Naive thymus-derived CD8-positive, alpha-beta T cell (primary cell): Measurements from ENCODE around the gene ST7. TPM values are rescaled to one million over a fixed set of nuclear protein-coding genes. Genes with fewer than 3 reads are reported as not detected.

Source experiments
- ATAC-seq, 2 donors: fragments of 150-1000 bp; cut with Tn5 transposase in 1 of 2; sonication (Bioruptor Pico), chemical (Tn5 transposase) in 1 of 2; 1 replicate in 1 of 2; 2 replicates in 1 of 2; pipeline ENCODE4 v1.10.0; 2021; ENCODE audit warnings: mild to moderate bottlenecking in 2 of 2, moderate library complexity in 2 of 2
- POLR2A ChIA-PET: fragments of 350-600 bp; sonication (Branson Sonifier 250); formaldehyde crosslinking; loops from one replicate; lab custom pipeline; 2021; ENCODE audit warnings: antibody characterized with exemption; lab: Charles Lee
- DNase-seq, 10 donors: peaks; one replicate each; pipeline versions ENCODE4 v3.0.0 to v3.0.0-alpha.2; 2020 to 2022
- H3K27ac Mint-ChIP-seq, 10 donors: one replicate each; pipeline ENCODE4 v1.8.0; 2020 to 2022; ENCODE audit warnings: mild to moderate bottlenecking in 10 of 10, mixed read lengths in 10 of 10, moderate library complexity in 4 of 10, inconsistent platforms in 1 of 10
- H3K27me3 Mint-ChIP-seq, 5 donors: one replicate each; pipeline ENCODE4 v1.8.0; 2021 to 2022; ENCODE audit warnings: mixed read lengths in 5 of 5
- H3K36me3 Mint-ChIP-seq, 3 donors: one replicate each; pipeline ENCODE4 v1.8.0; 2020 to 2022; ENCODE audit warnings: mixed read lengths in 3 of 3, mild to moderate bottlenecking in 2 of 3, inconsistent platforms in 1 of 3
- H3K4me1 Mint-ChIP-seq, 4 donors: one replicate each; pipeline ENCODE4 v1.8.0; 2021 to 2022; ENCODE audit warnings: mixed read lengths in 4 of 4
- H3K4me3 Mint-ChIP-seq, 10 donors: one replicate each; pipeline ENCODE4 v1.8.0; 2020 to 2022; ENCODE audit warnings: mild to moderate bottlenecking in 10 of 10, mixed read lengths in 10 of 10, moderate library complexity in 6 of 10, inconsistent platforms in 1 of 10
- H3K9me3 Mint-ChIP-seq, 9 donors: one replicate each; pipeline ENCODE4 v1.8.0; 2020 to 2022; ENCODE audit warnings: mixed read lengths in 9 of 9, mild to moderate bottlenecking in 3 of 9, inconsistent platforms in 1 of 9, moderate library complexity in 1 of 9
- polyA plus RNA-seq, 3 donors: library from polyadenylated mRNA; unstranded; fragments of 300-500 nt; fragmentation: Illumina TruSeq; gene quantifications; one replicate each; pipeline ENCODE4 v1.2.3, GENCODE V29; 2021
- total RNA-seq, 8 experiments: library from RNA in 2 of 8; stranded (reverse) in 2 of 8; gene quantifications; one replicate each; pipeline ENCODE4 v1.2.3 and lab custom pipeline; 2021 to 2026

The ST7 gene
- total and polyA plus RNA-seq, 5 experiments from 2014 or later, result 1.3 to 5.3 (median 3.0) TPM

- Mint-ChIP-seq H3K4me1 (peaks cover 0 to 3% (median 0%) of the 10 kb centered on the region in 4 donors), H3K27me3 (peaks cover 7 to 25% (median 10%) of the 10 kb centered on the region in 5 donors), H3K36me3 (no peaks in the 10 kb centered on the region), H3K9me3 (peaks cover 3 to 19% (median 7%) of the 10 kb centered on the region in 9 donors), H3K27ac (no peak overlapping the region), H3K4me3 (no peak overlapping the region)
- no peak for ATAC-seq
- POLR2A ChIA-PET, result no interaction called here
- no peak for DNase-seq
Observed at GRCh38 chr7:117249696-117250095, 296.4 kb downstream of the ST7 start.

GRCh38 chr7:117250245-117250644 lies 296.9 kb downstream of the ST7 start:
- peaks cover 0 to 3% (median 0%) of the 10 kb centered on the region in 4 donors for H3K4me1 Mint-ChIP-seq
- H3K4me3 Mint-ChIP-seq, result no peak overlapping the region
- no peak overlapping the region for H3K27ac Mint-ChIP-seq
- ATAC-seq (no peak), DNase-seq (no peak)
- POLR2A ChIA-PET, result no interaction called here
- H3K36me3 Mint-ChIP-seq, result no peaks in the 10 kb centered on the region
- H3K27me3 Mint-ChIP-seq, result peaks cover 6 to 25% (median 13%) of the 10 kb centered on the region in 5 donors
- peaks cover 3 to 18% (median 5%) of the 10 kb centered on the region in 9 donors for H3K9me3 Mint-ChIP-seq

- Mint-ChIP-seq H3K4me3 (no peak overlapping the region), H3K9me3 (peaks cover 0 to 12% (median 3%) of the 10 kb centered on the region in 9 donors), H3K27ac (no peak overlapping the region), H3K27me3 (peaks cover 5 to 26% (median 12%) of the 10 kb centered on the region in 5 donors), H3K36me3 (no peaks in the 10 kb centered on the region), H3K4me1 (peaks cover 0 to 3% (median 0%) of the 10 kb centered on the region in 4 donors)
- POLR2A ChIA-PET, result no interaction called here
- ATAC-seq (no peak), DNase-seq (no peak)
Observed at GRCh38 chr7:117250801-117251200, 297.5 kb downstream of the ST7 start.

GRCh38 chr7:117251687-117252086 lies 298.4 kb downstream of the ST7 start:
- Mint-ChIP-seq H3K36me3 (no peaks in the 10 kb centered on the region), H3K27me3 (peaks cover 5 to 29% (median 14%) of the 10 kb centered on the region in 5 donors), H3K4me1 (peaks cover 0 to 3% (median 0%) of the 10 kb centered on the region in 4 donors), H3K27ac (peak overlapping the region in 1 of 10 donors; percentile 25), H3K4me3 (no peak overlapping the region), H3K9me3 (peaks cover 0 to 10% (median 0%) of the 10 kb centered on the region in 9 donors)
- DNase-seq (no peak), ATAC-seq (no peak)
- POLR2A ChIA-PET, result no interaction called here

GRCh38 chr7:117259615-117260014 lies 306.3 kb downstream of the ST7 start:
- DNase-seq (no peak), ATAC-seq (no peak)
- H3K9me3 Mint-ChIP-seq, result peaks cover 0 to 7% (median 0%) of the 10 kb centered on the region in 9 donors
- no peaks in the 10 kb centered on the region for H3K4me1 Mint-ChIP-seq
- H3K27me3 Mint-ChIP-seq, result peaks cover 0 to 10% (median 6%) of the 10 kb centered on the region in 5 donors
- POLR2A ChIA-PET, result no interaction called here
- H3K27ac Mint-ChIP-seq, result no peak overlapping the region
- no peak overlapping the region for H3K4me3 Mint-ChIP-seq
- H3K36me3 Mint-ChIP-seq, result no peaks in the 10 kb centered on the region

GRCh38 chr7:117262546-117262945 lies 309.2 kb downstream of the ST7 start:
- no peaks in the 10 kb centered on the region for H3K4me1 Mint-ChIP-seq
- H3K27ac Mint-ChIP-seq, result no peak overlapping the region
- no peak overlapping the region for H3K4me3 Mint-ChIP-seq
- peaks cover 0 to 1% (median 0%) of the 10 kb centered on the region in 3 donors for H3K36me3 Mint-ChIP-seq
- DNase-seq (no peak), ATAC-seq (no peak)
- POLR2A ChIA-PET, result no interaction called here
- H3K9me3 Mint-ChIP-seq, result peaks cover 0 to 3% (median 0%) of the 10 kb centered on the region in 9 donors
- H3K27me3 Mint-ChIP-seq, result peaks cover 0 to 10% (median 0%) of the 10 kb centered on the region in 5 donors

GRCh38 chr7:117264716-117265115 lies 311.4 kb downstream of the ST7 start:
- Mint-ChIP-seq H3K36me3 (peaks cover 0 to 6% (median 0%) of the 10 kb centered on the region in 3 donors), H3K27me3 (peaks cover 0 to 10% (median 1%) of the 10 kb centered on the region in 5 donors), H3K9me3 (peaks cover 0 to 5% (median 0%) of the 10 kb centered on the region in 9 donors), H3K4me1 (no peaks in the 10 kb centered on the region), H3K27ac (no peak overlapping the region), H3K4me3 (no peak overlapping the region)
- DNase-seq (no peak), ATAC-seq (no peak)
- POLR2A ChIA-PET, result no interaction called here

- DNase-seq (no peak), ATAC-seq (no peak)
- Mint-ChIP-seq H3K4me3 (no peak overlapping the region), H3K27ac (no peak overlapping the region), H3K9me3 (peaks cover 0 to 5% (median 0%) of the 10 kb centered on the region in 9 donors), H3K27me3 (peaks cover 1 to 13% (median 11%) of the 10 kb centered on the region in 5 donors), H3K4me1 (no peaks in the 10 kb centered on the region), H3K36me3 (peaks cover 0 to 6% (median 0%) of the 10 kb centered on the region in 3 donors)
- POLR2A ChIA-PET, result no interaction called here
Observed at GRCh38 chr7:117269417-117269816, 316.1 kb downstream of the ST7 start.

GRCh38 chr7:117269886-117270285 lies 316.6 kb downstream of the ST7 start:
- DNase-seq (no peak), ATAC-seq (no peak)
- H3K9me3 Mint-ChIP-seq, result peaks cover 0 to 5% (median 0%) of the 10 kb centered on the region in 9 donors
- POLR2A ChIA-PET, result no interaction called here
- no peak overlapping the region for H3K27ac Mint-ChIP-seq
- peaks cover 0 to 6% (median 0%) of the 10 kb centered on the region in 3 donors for H3K36me3 Mint-ChIP-seq
- H3K4me1 Mint-ChIP-seq, result no peaks in the 10 kb centered on the region
- peaks cover 1 to 15% (median 13%) of the 10 kb centered on the region in 5 donors for H3K27me3 Mint-ChIP-seq
- H3K4me3 Mint-ChIP-seq, result no peak overlapping the region

- H3K27me3 Mint-ChIP-seq, result peaks cover 1 to 19% (median 13%) of the 10 kb centered on the region in 5 donors
- DNase-seq (no peak), ATAC-seq (no peak)
- no peak overlapping the region for H3K27ac Mint-ChIP-seq
- H3K36me3 Mint-ChIP-seq, result peaks cover 0 to 6% (median 0%) of the 10 kb centered on the region in 3 donors
- no peak overlapping the region for H3K4me3 Mint-ChIP-seq
- peaks cover 0 to 5% (median 0%) of the 10 kb centered on the region in 9 donors for H3K9me3 Mint-ChIP-seq
- POLR2A ChIA-PET, result no interaction called here
- no peaks in the 10 kb centered on the region for H3K4me1 Mint-ChIP-seq
Observed at GRCh38 chr7:117270371-117270770, 317.1 kb downstream of the ST7 start.

GRCh38 chr7:117271566-117271965 lies 318.3 kb downstream of the ST7 start:
- no peak for DNase-seq
- peaks cover 0 to 5% (median 0%) of the 10 kb centered on the region in 9 donors for H3K9me3 Mint-ChIP-seq
- H3K27ac Mint-ChIP-seq, result no peak overlapping the region
- H3K36me3 Mint-ChIP-seq, result peaks cover 0 to 6% (median 0%) of the 10 kb centered on the region in 3 donors
- ATAC-seq, result no peak
- H3K27me3 Mint-ChIP-seq, result peaks cover 1 to 20% (median 13%) of the 10 kb centered on the region in 5 donors
- POLR2A ChIA-PET, result no interaction called here
- no peaks in the 10 kb centered on the region for H3K4me1 Mint-ChIP-seq
- no peak overlapping the region for H3K4me3 Mint-ChIP-seq

- POLR2A ChIA-PET, result no interaction called here
- H3K4me1 Mint-ChIP-seq, result no peaks in the 10 kb centered on the region
- H3K4me3 Mint-ChIP-seq, result no peak overlapping the region
- no peak for DNase-seq
- peaks cover 0 to 5% (median 0%) of the 10 kb centered on the region in 9 donors for H3K9me3 Mint-ChIP-seq
- ATAC-seq, result no peak
- H3K27ac Mint-ChIP-seq, result no peak overlapping the region
- H3K27me3 Mint-ChIP-seq, result peaks cover 4 to 20% (median 15%) of the 10 kb centered on the region in 5 donors
- peaks cover 0 to 6% (median 0%) of the 10 kb centered on the region in 3 donors for H3K36me3 Mint-ChIP-seq
Observed at GRCh38 chr7:117272017-117272759, 318.9 kb downstream of the ST7 start.

GRCh38 chr7:117273325-117273724 lies 320.0 kb downstream of the ST7 start:
- H3K9me3 Mint-ChIP-seq, result no peaks in the 10 kb centered on the region
- POLR2A ChIA-PET, result no interaction called here
- DNase-seq (no peak), ATAC-seq (no peak)
- H3K4me1 Mint-ChIP-seq, result no peaks in the 10 kb centered on the region
- H3K4me3 Mint-ChIP-seq, result no peak overlapping the region
- peaks cover 3 to 20% (median 17%) of the 10 kb centered on the region in 5 donors for H3K27me3 Mint-ChIP-seq
- no peak overlapping the region for H3K27ac Mint-ChIP-seq
- no peaks in the 10 kb centered on the region for H3K36me3 Mint-ChIP-seq
